Measurements from ENCODE around the gene PGK2.
"Not testable (repeated sequence)": the region's sequence is repeated elsewhere in the genome, so short reads cannot be mapped to it uniquely, and the experiment has no call there.

DNA sequence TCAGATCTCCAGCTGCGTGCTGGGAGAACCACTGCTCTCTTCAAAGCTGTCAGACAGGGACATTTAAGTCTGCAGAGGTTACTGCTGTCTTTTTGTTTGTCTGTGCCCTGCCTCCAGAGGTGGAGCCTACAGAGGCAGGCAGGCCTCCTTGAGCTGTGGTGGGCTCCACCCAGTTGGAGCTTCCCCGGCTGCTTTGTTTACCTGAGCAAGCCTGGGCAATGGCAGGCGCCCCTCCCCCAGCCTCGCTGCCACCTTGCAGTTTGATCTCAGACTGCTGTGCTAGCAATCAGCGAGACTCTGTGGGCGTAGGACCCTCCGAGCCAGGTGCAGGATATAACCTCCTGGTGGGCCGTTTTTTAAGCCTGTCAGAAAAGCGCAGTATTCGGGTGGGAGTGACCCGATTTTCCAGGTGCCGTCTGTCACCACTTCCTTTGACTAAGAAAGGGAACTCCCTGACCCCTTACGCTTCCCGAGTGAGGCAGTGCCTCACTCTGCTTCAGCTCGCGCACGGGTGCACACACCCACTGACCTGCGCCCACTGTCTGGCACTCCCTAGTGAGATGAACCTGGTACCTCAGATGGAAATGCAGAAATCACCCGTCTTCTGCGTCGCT lies 9.9 kb upstream of the PGK2 start:
- TF ChIP-seq, protein P1, sequence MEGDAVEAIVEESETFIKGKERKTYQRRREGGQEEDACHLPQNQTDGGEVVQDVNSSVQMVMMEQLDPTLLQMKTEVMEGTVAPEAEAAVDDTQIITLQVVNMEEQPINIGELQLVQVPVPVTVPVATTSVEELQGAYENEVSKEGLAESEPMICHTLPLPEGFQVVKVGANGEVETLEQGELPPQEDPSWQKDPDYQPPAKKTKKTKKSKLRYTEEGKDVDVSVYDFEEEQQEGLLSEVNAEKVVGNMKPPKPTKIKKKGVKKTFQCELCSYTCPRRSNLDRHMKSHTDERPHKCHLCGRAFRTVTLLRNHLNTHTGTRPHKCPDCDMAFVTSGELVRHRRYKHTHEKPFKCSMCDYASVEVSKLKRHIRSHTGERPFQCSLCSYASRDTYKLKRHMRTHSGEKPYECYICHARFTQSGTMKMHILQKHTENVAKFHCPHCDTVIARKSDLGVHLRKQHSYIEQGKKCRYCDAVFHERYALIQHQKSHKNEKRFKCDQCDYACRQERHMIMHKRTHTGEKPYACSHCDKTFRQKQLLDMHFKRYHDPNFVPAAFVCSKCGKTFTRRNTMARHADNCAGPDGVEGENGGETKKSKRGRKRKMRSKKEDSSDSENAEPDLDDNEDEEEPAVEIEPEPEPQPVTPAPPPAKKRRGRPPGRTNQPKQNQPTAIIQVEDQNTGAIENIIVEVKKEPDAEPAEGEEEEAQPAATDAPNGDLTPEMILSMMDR (conservative IDR thresholded peaks at IDR 0.05; ENCODE audit: low read depth in 2 of 2), result not testable (repeated sequence)
- TF ChIP-seq, protein P2, sequence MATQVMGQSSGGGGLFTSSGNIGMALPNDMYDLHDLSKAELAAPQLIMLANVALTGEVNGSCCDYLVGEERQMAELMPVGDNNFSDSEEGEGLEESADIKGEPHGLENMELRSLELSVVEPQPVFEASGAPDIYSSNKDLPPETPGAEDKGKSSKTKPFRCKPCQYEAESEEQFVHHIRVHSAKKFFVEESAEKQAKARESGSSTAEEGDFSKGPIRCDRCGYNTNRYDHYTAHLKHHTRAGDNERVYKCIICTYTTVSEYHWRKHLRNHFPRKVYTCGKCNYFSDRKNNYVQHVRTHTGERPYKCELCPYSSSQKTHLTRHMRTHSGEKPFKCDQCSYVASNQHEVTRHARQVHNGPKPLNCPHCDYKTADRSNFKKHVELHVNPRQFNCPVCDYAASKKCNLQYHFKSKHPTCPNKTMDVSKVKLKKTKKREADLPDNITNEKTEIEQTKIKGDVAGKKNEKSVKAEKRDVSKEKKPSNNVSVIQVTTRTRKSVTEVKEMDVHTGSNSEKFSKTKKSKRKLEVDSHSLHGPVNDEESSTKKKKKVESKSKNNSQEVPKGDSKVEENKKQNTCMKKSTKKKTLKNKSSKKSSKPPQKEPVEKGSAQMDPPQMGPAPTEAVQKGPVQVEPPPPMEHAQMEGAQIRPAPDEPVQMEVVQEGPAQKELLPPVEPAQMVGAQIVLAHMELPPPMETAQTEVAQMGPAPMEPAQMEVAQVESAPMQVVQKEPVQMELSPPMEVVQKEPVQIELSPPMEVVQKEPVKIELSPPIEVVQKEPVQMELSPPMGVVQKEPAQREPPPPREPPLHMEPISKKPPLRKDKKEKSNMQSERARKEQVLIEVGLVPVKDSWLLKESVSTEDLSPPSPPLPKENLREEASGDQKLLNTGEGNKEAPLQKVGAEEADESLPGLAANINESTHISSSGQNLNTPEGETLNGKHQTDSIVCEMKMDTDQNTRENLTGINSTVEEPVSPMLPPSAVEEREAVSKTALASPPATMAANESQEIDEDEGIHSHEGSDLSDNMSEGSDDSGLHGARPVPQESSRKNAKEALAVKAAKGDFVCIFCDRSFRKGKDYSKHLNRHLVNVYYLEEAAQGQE (IDR thresholded peaks at IDR 0.05; ENCODE audit: unreplicated experiment), result not testable (repeated sequence)
- TF ChIP-seq, protein P3, sequence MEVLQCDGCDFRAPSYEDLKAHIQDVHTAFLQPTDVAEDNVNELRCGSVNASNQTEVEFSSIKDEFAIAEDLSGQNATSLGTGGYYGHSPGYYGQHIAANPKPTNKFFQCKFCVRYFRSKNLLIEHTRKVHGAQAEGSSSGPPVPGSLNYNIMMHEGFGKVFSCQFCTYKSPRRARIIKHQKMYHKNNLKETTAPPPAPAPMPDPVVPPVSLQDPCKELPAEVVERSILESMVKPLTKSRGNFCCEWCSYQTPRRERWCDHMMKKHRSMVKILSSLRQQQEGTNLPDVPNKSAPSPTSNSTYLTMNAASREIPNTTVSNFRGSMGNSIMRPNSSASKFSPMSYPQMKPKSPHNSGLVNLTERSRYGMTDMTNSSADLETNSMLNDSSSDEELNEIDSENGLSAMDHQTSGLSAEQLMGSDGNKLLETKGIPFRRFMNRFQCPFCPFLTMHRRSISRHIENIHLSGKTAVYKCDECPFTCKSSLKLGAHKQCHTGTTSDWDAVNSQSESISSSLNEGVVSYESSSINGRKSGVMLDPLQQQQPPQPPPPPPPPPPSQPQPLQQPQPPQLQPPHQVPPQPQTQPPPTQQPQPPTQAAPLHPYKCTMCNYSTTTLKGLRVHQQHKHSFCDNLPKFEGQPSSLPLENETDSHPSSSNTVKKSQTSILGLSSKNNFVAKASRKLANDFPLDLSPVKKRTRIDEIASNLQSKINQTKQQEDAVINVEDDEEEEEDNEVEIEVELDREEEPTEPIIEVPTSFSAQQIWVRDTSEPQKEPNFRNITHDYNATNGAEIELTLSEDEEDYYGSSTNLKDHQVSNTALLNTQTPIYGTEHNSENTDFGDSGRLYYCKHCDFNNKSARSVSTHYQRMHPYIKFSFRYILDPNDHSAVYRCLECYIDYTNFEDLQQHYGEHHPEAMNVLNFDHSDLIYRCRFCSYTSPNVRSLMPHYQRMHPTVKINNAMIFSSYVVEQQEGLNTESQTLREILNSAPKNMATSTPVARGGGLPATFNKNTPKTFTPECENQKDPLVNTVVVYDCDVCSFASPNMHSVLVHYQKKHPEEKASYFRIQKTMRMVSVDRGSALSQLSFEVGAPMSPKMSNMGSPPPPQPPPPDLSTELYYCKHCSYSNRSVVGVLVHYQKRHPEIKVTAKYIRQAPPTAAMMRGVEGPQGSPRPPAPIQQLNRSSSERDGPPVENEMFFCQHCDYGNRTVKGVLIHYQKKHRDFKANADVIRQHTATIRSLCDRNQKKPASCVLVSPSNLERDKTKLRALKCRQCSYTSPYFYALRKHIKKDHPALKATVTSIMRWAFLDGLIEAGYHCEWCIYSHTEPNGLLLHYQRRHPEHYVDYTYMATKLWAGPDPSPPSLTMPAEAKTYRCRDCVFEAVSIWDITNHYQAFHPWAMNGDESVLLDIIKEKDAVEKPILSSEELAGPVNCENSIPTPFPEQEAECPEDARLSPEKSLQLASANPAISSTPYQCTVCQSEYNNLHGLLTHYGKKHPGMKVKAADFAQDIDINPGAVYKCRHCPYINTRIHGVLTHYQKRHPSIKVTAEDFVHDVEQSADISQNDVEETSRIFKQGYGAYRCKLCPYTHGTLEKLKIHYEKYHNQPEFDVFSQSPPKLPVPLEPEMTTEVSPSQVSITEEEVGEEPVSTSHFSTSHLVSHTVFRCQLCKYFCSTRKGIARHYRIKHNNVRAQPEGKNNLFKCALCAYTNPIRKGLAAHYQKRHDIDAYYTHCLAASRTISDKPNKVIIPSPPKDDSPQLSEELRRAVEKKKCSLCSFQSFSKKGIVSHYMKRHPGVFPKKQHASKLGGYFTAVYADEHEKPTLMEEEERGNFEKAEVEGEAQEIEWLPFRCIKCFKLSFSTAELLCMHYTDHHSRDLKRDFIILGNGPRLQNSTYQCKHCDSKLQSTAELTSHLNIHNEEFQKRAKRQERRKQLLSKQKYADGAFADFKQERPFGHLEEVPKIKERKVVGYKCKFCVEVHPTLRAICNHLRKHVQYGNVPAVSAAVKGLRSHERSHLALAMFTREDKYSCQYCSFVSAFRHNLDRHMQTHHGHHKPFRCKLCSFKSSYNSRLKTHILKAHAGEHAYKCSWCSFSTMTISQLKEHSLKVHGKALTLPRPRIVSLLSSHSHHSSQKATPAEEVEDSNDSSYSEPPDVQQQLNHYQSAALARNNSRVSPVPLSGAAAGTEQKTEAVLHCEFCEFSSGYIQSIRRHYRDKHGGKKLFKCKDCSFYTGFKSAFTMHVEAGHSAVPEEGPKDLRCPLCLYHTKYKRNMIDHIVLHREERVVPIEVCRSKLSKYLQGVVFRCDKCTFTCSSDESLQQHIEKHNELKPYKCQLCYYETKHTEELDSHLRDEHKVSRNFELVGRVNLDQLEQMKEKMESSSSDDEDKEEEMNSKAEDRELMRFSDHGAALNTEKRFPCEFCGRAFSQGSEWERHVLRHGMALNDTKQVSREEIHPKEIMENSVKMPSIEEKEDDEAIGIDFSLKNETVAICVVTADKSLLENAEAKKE (CRISPR knock-in tag; IDR thresholded peaks at IDR 0.05), result not testable (repeated sequence)
- TF ChIP-seq EZH2 (IDR thresholded peaks at IDR 0.05; ENCODE audit: low read depth, unreplicated experiment); CREB1 (CRISPR knock-in tag; IDR thresholded peaks at IDR 0.05; ENCODE audit: low read depth); EZH2phosphoT487 (IDR thresholded peaks at IDR 0.05; ENCODE audit: unreplicated experiment); POLR2AphosphoS5 (IDR thresholded peaks at IDR 0.05; ENCODE audit: low read depth); NANOG (IDR thresholded peaks at IDR 0.05; ENCODE audit: borderline replicate concordance); ETS1 (IDR thresholded peaks at IDR 0.05); JUNB (IDR thresholded peaks at IDR 0.05; ENCODE audit: unreplicated experiment); ZNF331 (CRISPR knock-in tag; IDR thresholded peaks at IDR 0.05; ENCODE audit: low read depth); ZNF114 (CRISPR knock-in tag; IDR thresholded peaks at IDR 0.05): not testable (repeated sequence)

All from GM23338 (cell line).